ENCODE measurements around the gene LRCH1. TPM values are rescaled to one million over a fixed set of nuclear protein-coding genes. Genes with fewer than 3 reads are reported as not detected.
A peak's percentile ranks its signal among the peaks of the same experiment; 100 is the strongest.

Gene LRCH1
- total RNA-seq, 1 experiment from 2014 or later = 10.5 TPM

GRCh38 chr13:46644816-46645215, 91.8 kb downstream of the LRCH1 start:
- H3K36me3 ChIP-seq (ENCODE audit: low read depth) = no peaks in the 10 kb centered on the region
- no peak overlapping the region for H3K27ac ChIP-seq
- H3K4me1 ChIP-seq (replicated peaks; ENCODE audit: insufficient read depth) = no peaks in the 10 kb centered on the region
- H3K9me3 ChIP-seq (ENCODE audit: insufficient read depth, low read depth) = no peaks in the 10 kb centered on the region
- H3F3A ChIP-seq (ENCODE audit: insufficient read depth, low read depth) = no peaks in the 10 kb centered on the region
- no peak overlapping the region for H3K4me2 ChIP-seq
- ChIA-PET CTCF (no interaction called here), POLR2A (ENCODE audit: unreplicated experiment) (no interaction called here)
- H3K27me3 ChIP-seq (ENCODE audit: insufficient read depth, low read depth) = no peaks in the 10 kb centered on the region
- peaks cover 7% of the 10 kb centered on the region for H4K20me1 ChIP-seq (ENCODE audit: insufficient read depth)
- no TSS peak for BruUV-seq (replicated peaks)
- H3K4me3 ChIP-seq = no peak overlapping the region
- peaks cover 6% of the 10 kb centered on the region; the same call in 1 of the 2 replicates for H3K79me2 ChIP-seq (ENCODE audit: low read depth)
- no peak overlapping the region for H2AFZ ChIP-seq
- no peak for DNase-seq
- no peaks in the 10 kb centered on the region; the same call in 1 of the 2 replicates for H3K9me2 ChIP-seq (ENCODE audit: insufficient read depth)
- TF ChIP-seq, protein P1, sequence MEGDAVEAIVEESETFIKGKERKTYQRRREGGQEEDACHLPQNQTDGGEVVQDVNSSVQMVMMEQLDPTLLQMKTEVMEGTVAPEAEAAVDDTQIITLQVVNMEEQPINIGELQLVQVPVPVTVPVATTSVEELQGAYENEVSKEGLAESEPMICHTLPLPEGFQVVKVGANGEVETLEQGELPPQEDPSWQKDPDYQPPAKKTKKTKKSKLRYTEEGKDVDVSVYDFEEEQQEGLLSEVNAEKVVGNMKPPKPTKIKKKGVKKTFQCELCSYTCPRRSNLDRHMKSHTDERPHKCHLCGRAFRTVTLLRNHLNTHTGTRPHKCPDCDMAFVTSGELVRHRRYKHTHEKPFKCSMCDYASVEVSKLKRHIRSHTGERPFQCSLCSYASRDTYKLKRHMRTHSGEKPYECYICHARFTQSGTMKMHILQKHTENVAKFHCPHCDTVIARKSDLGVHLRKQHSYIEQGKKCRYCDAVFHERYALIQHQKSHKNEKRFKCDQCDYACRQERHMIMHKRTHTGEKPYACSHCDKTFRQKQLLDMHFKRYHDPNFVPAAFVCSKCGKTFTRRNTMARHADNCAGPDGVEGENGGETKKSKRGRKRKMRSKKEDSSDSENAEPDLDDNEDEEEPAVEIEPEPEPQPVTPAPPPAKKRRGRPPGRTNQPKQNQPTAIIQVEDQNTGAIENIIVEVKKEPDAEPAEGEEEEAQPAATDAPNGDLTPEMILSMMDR (conservative IDR thresholded peaks at IDR 0.05) = no peak
- TF ChIP-seq EZH2 (IDR thresholded peaks at IDR 0.05; ENCODE audit: low read depth) = no peak
- intact Hi-C loops (cut with micrococcal nuclease; ENCODE audit: unreplicated experiment) = no loop called here

GRCh38 chr13:46647512-46648065, 94.6 kb downstream of the LRCH1 start:
- no peaks in the 10 kb centered on the region for H3F3A ChIP-seq (ENCODE audit: insufficient read depth, low read depth)
- no peak overlapping the region for H3K4me2 ChIP-seq
- H3K9me3 ChIP-seq (ENCODE audit: insufficient read depth, low read depth) = no peaks in the 10 kb centered on the region
- no peak overlapping the region for H3K27ac ChIP-seq
- H3K27me3 ChIP-seq (ENCODE audit: insufficient read depth, low read depth) = no peaks in the 10 kb centered on the region
- TF ChIP-seq EZH2 (IDR thresholded peaks at IDR 0.05; ENCODE audit: low read depth) = no peak
- TF ChIP-seq, protein P1 (conservative IDR thresholded peaks at IDR 0.05) = no peak
- no peaks in the 10 kb centered on the region for H3K4me1 ChIP-seq (replicated peaks; ENCODE audit: insufficient read depth)
- no peak for DNase-seq
- intact Hi-C loops (cut with micrococcal nuclease; ENCODE audit: unreplicated experiment) = no loop called here
- ChIA-PET CTCF (no interaction called here), POLR2A (ENCODE audit: unreplicated experiment) (no interaction called here)
- no peak overlapping the region for H3K4me3 ChIP-seq
- H3K36me3 ChIP-seq (ENCODE audit: low read depth) = no peaks in the 10 kb centered on the region
- no peaks in the 10 kb centered on the region; the same call in 1 of the 2 replicates for H3K9me2 ChIP-seq (ENCODE audit: insufficient read depth)
- no peak overlapping the region for H2AFZ ChIP-seq
- no TSS peak for BruUV-seq (replicated peaks)
- H3K79me2 ChIP-seq (ENCODE audit: low read depth) = peaks cover 6% of the 10 kb centered on the region; the same call in 1 of the 2 replicates
- H4K20me1 ChIP-seq (ENCODE audit: insufficient read depth) = peaks cover 7% of the 10 kb centered on the region

- H2AFZ ChIP-seq = no peak overlapping the region
- ChIA-PET POLR2A (ENCODE audit: unreplicated experiment) (no interaction called here), CTCF (no interaction called here)
- no peak overlapping the region for H3K4me3 ChIP-seq
- DNase-seq = peak in 1 of 2 experiments; percentile 27
- no peaks in the 10 kb centered on the region for H3K27me3 ChIP-seq (ENCODE audit: insufficient read depth, low read depth)
- no peaks in the 10 kb centered on the region for H3F3A ChIP-seq (ENCODE audit: insufficient read depth, low read depth)
- intact Hi-C loops (cut with micrococcal nuclease; ENCODE audit: unreplicated experiment) = no loop called here
- peaks cover 7% of the 10 kb centered on the region for H4K20me1 ChIP-seq (ENCODE audit: insufficient read depth)
- H3K4me1 ChIP-seq (replicated peaks; ENCODE audit: insufficient read depth) = no peaks in the 10 kb centered on the region
- peaks cover 6% of the 10 kb centered on the region; the same call in 1 of the 2 replicates for H3K79me2 ChIP-seq (ENCODE audit: low read depth)
- TF ChIP-seq, protein P1 (conservative IDR thresholded peaks at IDR 0.05) = no peak
- no peak for TF ChIP-seq EZH2 (IDR thresholded peaks at IDR 0.05; ENCODE audit: low read depth)
- H3K9me3 ChIP-seq (ENCODE audit: insufficient read depth, low read depth) = no peaks in the 10 kb centered on the region
- H3K4me2 ChIP-seq = no peak overlapping the region
- no TSS peak for BruUV-seq (replicated peaks)
- H3K9me2 ChIP-seq (ENCODE audit: insufficient read depth) = no peaks in the 10 kb centered on the region; the same call in 1 of the 2 replicates
- no peak overlapping the region for H3K27ac ChIP-seq
- no peaks in the 10 kb centered on the region for H3K36me3 ChIP-seq (ENCODE audit: low read depth)
Measured at GRCh38 chr13:46648166-46648607, 95.2 kb downstream of the LRCH1 start.

Measured in PC-9 (cell line).